Midbrain (tissue), 1 donor: ENCODE data around the gene COX4I2.
"Not testable (repeated sequence)": the region's sequence is repeated elsewhere in the genome, so short reads cannot be mapped to it uniquely, and the experiment has no call there.

Experiments used
- DNase-seq: peaks from one replicate; lab custom pipeline; 2025; lab: John Stamatoyannopoulos, UW

The COX4I2 gene

DNA sequence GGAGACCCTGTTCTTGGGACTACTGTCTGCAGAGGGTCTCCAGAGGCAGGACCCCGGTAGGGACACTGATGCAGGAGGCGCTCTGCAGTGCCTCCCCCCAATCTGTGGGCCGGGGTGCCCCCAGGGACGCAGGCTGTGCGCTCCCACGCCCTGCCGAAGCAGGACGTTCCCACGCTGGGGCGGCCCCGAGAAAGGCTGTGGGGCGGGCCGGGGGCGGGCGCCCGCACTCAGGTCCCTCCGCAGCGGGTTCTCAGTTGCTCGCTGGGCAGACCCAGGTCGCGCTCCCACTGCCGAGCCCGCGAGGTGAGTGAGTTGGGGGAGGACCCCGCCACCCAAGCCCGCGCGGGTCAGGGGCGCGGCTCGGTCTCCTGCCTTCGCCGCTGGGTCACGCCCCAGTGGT is at the start of gene COX4I2:
Gene COX4I2 (plus strand): TSS at position 253 of the 400 bp plus-strand sequence. CDS start 1,106 bp downstream, outside the sequence.
- no peak for DNase-seq

GRCh38 chr20:31590717-31591225 is 46.9 kb upstream of the COX4I2 start:
- no peak for DNase-seq

- DNase-seq, result no peak
These were observed 44.3 kb upstream of the COX4I2 start for GRCh38 chr20:31593221-31594001.

- DNase-seq, result no peak
These were observed 43.6 kb upstream of the COX4I2 start for GRCh38 chr20:31594002-31594557.

DNA sequence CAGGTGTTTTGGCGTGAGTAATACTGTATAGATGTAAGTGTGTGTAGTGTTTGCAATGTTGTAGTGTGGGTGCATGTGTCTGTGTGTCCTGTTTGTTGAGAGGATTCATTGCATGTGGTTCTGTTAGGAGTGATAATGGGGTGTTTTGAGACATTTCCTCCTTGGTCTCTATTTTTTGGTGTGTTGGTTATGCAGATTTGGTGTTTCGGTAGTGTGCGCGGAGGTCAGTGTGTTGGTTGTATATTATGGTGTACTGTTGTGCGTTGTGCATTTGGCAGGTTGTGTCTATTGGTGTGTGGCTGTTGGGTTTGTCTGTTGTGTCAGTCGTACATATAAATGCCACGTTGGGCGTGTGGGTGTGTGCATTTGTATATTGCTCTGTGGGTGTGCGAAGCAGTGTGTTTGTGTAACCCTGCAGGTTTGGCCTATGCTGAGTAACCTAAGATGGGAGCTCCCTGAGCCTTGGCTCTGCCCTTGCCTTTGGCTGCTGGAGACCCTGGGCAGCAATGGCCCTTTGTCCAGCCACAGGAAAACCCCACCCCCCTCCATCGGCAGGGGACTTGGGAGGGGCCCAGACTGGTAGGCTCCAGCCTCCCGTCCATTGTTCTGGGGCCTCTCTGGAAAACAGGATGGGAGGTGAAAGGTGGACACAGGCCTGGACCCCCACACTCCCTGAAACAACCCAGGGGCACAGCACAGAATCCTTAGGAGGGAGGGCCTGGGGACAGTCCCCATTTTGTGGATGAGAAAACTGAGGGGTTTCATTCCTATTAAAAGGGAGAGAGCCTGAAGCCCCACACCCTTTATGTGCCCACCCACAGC is 42.9 kb upstream of the COX4I2 start:
- DNase-seq, result no peak

- no peak for DNase-seq
These were observed 42.4 kb upstream of the COX4I2 start for GRCh38 chr20:31595380-31595653.

DNA sequence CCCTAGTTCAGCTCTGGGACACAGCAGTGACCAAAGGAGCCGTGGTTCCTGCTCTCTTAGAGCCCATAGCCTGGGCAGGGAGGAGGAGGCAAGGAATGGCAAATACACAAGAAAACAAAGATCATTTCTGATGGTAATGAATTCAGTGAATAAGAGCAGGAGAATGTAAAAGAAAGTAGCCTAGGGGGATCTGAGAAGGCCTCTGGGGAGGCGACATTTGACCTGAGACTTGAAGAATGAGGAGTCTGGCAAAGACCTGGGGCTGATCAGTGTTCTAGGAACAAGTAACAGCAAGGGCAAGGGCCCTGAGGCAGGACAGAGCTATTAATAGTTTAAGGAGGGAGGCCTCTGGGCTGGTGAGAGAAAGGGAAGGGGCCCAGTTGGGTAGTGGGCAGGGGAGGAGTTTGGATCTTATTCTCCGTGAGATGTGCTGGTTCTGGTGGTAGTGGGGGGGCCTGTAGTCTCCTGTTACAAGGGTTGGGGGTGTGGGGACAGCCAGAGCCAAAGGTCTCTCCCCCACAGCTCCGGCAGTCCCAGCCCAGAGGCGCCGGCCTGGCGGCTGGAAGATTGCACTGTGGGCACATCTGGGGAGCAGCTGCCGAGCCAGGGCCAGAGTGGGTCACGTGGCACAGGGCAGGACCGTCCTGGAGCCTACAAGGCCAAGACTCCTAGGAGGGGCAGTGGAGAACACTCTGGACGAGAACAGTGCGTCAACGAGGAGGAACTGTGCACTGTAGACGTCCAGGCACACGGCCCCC is 41.9 kb upstream of the COX4I2 start:
- DNase-seq, result no peak

- DNase-seq, result not testable (repeated sequence)
These were observed 41.3 kb upstream of the COX4I2 start for GRCh38 chr20:31596412-31596715.

DNA sequence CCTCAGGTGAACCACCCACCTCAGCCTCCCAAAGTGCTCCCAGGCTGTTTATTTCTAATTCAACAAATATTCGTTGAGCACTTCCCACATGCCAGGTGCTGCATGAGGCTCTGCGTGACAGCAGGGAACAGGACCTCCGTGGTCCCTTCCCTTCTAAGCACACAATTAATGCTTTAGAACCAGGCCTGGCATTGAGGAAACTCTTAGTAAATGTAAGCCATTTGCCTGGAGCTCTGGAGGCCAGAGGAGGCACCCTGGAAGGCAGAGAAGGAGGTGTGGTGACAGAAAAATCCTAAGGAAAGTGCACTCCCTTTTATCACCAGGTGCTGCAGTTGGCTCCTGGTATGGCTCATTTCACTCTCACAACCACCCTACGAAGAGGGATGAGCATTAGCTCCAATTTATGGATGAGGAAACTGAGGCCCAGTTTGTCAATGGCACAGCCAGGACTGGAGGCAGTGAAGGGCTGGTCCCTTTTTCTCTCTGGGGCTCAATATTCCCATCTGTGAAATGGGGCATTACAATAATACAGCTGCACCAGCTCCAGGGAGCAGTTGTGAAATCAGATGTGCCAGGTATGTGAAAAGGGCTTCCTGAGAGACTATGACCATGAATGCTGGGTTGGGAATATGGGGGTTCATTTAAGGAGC is 40.8 kb upstream of the COX4I2 start:
- no peak for DNase-seq

DNA sequence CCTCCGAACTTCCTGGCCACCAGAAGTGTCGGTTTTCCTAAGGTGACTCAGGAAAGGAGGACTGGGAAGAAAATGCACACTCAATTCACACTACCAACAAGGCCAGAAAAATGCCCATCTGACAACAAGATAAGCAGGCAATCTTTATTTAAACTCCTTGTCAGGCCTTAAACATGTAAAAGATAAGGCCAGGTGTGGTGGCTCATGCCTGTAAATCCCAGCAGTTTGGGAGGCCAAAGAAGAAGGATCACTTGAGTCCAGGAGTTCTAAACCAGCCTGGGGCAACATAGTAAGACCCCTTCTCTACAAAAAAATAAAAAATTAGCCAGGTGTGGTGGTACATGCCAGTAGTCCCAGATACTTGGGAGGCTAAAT is 40.2 kb upstream of the COX4I2 start:
- DNase-seq, result no peak

GRCh38 chr20:31602431-31602778 is 35.3 kb upstream of the COX4I2 start:
- no peak for DNase-seq

DNA sequence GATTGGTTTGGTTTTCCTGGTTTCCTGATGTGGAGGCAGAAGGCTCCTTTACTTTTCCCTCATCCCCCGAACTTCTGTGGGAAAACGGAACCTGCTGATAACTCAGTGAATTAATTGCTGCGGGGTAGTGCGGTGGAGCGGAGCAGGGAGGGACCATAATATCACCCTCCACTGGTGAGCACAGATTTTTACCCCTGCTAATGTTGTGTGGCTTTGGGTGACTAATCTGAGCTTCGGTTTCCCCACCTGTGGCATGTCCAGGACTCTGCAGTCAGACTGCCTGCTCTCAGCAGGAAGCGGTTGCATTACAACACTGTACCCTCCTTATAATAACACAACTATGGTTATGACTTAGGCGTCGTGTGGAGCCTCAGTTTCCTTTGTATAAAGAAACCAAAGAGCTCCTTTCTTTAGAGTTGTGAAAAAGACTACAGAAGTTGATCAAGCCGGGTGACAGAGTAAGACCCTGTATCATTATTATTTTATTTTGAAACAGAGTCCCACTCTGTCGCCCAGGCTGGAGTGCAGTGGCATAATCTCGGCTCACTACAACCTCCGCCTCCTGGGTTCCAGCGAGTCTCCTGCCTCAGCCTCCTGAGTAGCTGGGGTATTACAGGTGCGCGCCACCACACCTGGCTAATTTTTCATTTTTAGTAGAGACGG is 34.8 kb upstream of the COX4I2 start:
- DNase-seq, result no peak

- DNase-seq, result peak; percentile 88
These were observed 33.7 kb upstream of the COX4I2 start for GRCh38 chr20:31603822-31604566.

DNA sequence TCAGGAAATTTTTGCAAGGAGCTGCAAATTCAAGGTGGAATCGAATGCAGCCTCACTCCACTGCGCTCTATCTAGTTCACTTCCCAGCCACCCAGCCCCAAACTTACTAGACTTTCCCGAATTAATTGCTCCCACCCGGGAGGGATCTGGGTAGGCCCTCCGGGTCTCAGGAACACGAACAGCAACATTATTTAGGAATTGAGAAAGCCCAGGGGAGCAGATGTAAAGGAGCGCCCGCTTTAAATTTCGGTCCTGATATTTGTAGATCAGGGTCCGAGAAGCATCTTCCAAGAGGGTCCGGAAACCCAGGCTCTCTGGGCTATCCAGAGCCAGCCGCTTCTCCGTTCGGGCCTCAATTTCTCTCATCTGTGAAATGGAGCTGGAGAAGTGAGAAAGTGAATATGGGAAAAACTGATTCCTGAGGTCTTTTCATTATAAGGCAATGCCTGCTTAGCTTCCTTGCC is 33.1 kb upstream of the COX4I2 start:
- DNase-seq, result no peak

GRCh38 chr20:31605031-31605901 is 32.4 kb upstream of the COX4I2 start, which contains the start of gene ID1:
TSS of gene ID1 (plus strand) at chr20:31605289. CDS start at chr20:31605388, 99 bp downstream.
- DNase-seq, result peak; percentile 96

GRCh38 chr20:31605902-31606803 is 31.6 kb upstream of the COX4I2 start:
- no peak for DNase-seq

DNA sequence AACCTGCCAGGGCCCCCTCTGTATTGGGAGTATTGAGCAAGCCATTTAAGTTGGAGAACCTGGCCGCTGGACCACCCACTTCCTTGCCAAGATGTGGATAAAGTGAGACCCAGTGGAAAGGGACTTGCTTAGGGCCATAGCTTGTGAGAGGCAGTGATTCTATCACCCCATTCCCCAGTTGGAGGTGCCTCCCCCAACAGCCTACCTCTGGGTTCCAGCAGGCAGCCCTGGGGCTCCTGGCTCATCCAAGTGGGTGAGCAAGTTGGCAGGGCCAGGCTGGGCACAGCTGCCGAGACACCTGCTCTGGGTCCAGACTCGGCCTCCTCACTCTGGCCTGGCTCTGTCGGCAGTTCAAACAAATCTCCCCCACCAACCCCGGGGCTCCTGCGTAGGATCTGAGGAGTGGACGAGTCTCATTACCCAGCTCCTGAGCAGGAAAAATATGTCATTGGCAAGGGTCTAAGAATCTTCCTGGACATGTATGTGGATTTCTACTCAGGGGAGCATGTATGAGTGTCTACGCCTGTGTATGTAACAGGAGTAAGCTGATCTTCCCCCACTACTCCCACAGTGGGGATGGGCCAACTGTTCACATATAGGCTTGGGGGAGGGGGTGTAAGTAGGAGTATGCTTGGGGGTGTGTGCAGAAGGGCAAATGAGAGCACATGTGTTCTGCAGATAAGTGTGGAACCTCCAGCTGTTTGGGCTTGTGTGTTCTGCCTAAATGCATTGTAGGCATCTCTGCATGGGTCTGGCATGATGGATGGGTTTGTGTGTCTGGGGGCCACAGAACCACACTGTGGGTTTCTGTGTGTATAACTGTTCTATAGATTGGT is 30.7 kb upstream of the COX4I2 start:
- no peak for DNase-seq
